IPS-15b (cell line): ENCODE results near the gene RNF115.
A peak's percentile ranks its signal among the peaks of the same experiment; 100 is the strongest.
"Not testable (repeated sequence)": the region's sequence is repeated elsewhere in the genome, so short reads cannot be mapped to it uniquely, and the experiment has no call there.

ENCODE experiments used
- H3K27me3 ChIP-seq: one replicate; pipeline ENCODE4 v1.6.1; 2013; ENCODE audit warnings: low read length; ENCODE audit not compliant: control insufficient read depth, insufficient read depth
- H3K36me3 ChIP-seq: one replicate; pipeline ENCODE4 v1.6.1; 2013; ENCODE audit warnings: low read length; ENCODE audit not compliant: control insufficient read depth, insufficient read depth
- H3K4me1 ChIP-seq: one replicate; pipeline ENCODE4 v1.6.1; 2013; ENCODE audit warnings: mild to moderate bottlenecking, low read length; ENCODE audit not compliant: control insufficient read depth, insufficient read depth
- H3K4me3 ChIP-seq: one replicate; pipeline ENCODE4 v1.5.1; 2013; ENCODE audit warnings: low read depth, low read length
- H3K9ac ChIP-seq: one replicate; pipeline ENCODE4 v1.6.1; 2013; ENCODE audit warnings: low read depth, mild to moderate bottlenecking, low read length
- H3K9me3 ChIP-seq: one replicate; pipeline ENCODE4 v1.6.1; 2013; ENCODE audit warnings: mild to moderate bottlenecking, low read length; ENCODE audit not compliant: control insufficient read depth, insufficient read depth

Gene RNF115

DNA sequence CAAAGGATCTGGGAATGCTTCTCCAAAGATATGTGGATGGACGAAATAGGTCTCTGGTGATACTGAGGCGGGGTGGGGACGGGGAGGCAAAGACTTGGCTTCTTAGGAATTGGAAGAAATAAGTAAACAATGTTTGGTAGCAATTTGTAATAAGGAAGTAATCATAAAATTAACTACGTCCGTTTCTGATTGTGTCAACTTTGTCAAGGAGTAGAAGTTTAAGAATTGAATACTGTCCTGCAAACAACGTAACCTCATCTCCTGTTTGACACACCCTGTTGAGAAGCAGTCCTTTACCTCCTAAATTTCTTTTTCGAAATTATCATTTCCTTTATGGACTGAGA lies 576 bp upstream of the RNF115 start:
- no peaks in the 10 kb centered on the region for H3K9me3 ChIP-seq
- H3K36me3 ChIP-seq = peaks cover 18% of the 10 kb centered on the region
- H3K27me3 ChIP-seq = no peaks in the 10 kb centered on the region
- H3K4me3 ChIP-seq = peak overlapping the region; percentile 99
- no peaks in the 10 kb centered on the region for H3K4me1 ChIP-seq
- peak overlapping the region; percentile 97 for H3K9ac ChIP-seq

DNA sequence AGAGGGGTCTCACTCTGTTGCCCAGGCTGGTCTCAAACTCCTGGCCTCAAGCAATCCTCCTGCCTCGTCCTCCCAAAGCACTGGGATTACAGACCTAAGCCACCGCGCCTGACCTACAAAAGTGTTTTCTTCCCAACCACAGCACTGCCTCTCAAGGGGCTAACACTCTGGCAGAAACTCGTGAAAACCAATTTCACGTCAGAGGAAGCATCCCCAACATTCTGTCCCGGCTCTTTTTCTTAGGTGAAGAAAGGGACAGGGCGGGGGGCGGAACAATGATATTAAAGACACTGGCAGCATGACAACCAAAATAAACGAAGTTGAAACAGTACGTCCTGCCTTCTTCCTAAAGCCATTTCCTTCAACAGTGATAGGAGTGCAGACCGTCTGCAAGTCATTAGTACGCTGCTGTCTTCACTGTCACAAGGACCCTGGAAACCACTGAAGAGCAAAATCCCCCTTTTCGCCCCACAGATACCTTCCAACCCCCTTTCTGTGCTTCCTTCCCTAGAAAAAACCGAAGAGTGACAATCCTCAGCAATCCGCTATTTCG lies 1.0 kb downstream of the RNF115 start:
- H3K9me3 ChIP-seq, H3K4me1 ChIP-seq, H3K27me3 ChIP-seq, H3K4me3 ChIP-seq, H3K9ac ChIP-seq: not testable (repeated sequence)
- peaks cover 11% of the 10 kb centered on the region for H3K36me3 ChIP-seq

DNA sequence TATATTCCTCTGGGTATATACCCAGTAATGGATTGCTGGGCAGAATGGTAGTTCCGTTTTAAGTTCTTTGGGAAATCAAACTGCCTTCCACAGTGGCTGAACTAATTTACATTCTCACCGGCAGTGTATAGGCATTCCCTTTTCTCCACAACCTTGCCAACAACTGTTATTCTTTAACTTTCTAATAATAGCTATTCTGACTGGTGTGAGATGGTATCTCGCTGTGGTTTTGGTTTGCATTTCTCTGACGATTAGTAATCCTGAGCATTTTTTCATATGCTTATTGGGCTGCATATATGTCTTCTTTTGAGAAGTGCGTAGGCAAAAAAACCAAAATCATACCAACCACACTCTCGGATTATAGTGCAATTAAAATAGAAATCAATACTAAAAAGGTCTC lies 5.8 kb downstream of the RNF115 start:
- not testable (repeated sequence) for H3K36me3 ChIP-seq, H3K9me3 ChIP-seq, H3K4me1 ChIP-seq, H3K9ac ChIP-seq, H3K27me3 ChIP-seq, H3K4me3 ChIP-seq

DNA sequence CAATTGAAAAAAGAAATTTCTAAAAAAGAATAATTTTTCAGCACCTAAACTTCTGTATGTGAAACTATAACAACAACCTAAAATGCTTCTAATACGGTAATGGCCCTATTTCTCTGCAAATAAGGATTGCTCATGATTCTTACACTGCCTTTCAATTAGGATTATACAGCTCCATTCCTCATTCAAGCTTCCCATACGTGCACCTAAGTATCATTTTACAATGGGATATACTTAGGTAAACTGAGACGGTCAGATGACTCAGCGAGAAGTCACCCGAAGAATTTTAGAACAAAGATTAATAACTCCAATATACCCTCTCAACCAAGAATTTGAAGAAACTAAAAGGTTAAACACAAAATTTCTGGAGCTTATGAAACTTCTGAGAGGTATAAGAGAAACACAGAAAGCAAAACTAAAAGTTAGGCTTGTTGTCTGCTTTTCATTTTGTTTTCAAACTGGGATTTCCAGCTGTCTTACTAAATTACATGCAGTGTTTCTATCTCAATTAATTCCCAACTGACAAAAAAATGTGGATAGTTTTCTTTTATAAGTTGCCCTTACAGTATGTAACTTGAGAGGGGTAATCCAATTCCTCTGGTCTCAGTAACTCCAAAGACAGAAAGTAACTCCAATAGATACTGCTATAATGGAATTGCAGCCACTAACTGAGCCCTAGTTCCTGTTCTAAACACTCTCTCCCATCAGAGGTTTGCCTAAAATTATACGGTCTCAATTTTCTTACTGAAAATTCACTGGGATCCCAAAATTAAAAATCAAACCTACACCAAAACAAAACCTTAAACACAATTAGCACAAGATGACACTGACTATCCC lies 10.7 kb downstream of the RNF115 start:
- not testable (repeated sequence) for H3K4me3 ChIP-seq, H3K9me3 ChIP-seq, H3K9ac ChIP-seq

DNA sequence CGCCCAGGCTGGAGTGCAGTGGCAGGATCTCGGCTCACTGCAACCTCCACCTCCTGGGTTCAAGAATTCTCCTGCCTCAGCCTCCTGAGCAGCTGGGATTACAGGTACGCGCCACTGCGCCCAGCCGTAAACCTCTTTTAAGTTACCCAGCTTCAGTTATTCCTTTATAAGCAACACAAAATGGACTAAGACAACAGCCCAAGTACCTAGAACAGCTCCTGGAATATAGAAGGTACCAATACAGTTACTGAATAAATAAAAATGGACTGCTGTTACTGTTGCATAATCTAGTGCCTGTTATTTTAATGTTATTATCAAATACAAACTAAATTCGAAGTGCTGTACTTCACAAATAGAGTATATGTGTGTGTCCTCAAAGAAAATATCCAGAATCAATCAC lies 17.1 kb downstream of the RNF115 start:
- no peak overlapping the region for H3K4me3 ChIP-seq
- H3K9me3 ChIP-seq = no peaks in the 10 kb centered on the region
- H3K36me3 ChIP-seq = no peaks in the 10 kb centered on the region
- no peak overlapping the region for H3K9ac ChIP-seq
- no peaks in the 10 kb centered on the region for H3K4me1 ChIP-seq
- no peaks in the 10 kb centered on the region for H3K27me3 ChIP-seq

More for the DNA sequence above, 10.7 kb downstream of the RNF115 start:
- H3K36me3 ChIP-seq, H3K4me1 ChIP-seq, H3K27me3 ChIP-seq: not testable (repeated sequence)

DNA sequence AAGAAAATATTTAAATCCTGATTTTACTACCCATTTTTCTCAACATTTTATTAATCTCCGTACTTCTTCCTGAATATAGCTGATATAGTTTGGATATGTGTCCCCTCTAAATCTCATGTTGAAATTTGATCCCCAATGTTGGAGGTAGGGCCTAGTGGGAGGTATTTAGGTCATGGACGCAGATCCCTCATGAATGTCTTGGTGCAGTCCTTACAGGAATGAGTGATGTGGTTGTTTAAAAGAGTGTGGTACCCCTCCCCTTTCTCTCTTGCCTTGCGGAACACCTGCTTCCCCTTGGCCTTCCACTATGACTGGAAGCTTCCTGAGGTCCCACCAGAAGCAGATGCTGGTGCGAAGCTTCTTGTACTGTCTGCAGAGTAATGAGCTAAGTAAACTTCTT lies 17.5 kb downstream of the RNF115 start:
- H3K9ac ChIP-seq = no peak overlapping the region
- H3K4me3 ChIP-seq = no peak overlapping the region
- H3K36me3 ChIP-seq = no peaks in the 10 kb centered on the region
- H3K27me3 ChIP-seq = no peaks in the 10 kb centered on the region
- no peaks in the 10 kb centered on the region for H3K4me1 ChIP-seq
- H3K9me3 ChIP-seq = no peaks in the 10 kb centered on the region

DNA sequence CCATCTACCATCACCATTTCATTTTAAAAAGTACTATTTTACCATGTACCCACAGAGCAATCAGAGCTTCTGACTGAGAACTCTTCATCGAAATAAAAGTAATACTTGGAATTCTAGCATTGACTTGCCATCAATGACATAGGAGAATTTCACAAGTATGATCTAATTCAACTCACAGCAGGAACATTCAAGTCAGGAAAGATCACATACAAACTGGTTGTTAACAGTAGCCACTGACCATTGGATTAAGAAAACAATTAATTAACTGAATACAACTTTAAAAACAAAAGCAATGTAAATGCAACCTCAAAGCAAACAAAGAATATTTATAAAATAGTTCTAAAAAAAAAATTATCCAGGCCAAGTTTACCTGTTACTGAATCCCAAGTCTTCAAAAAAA lies 18.8 kb downstream of the RNF115 start:
- Histone ChIP-seq H3K27me3 (no peaks in the 10 kb centered on the region), H3K9ac (no peak overlapping the region), H3K36me3 (no peaks in the 10 kb centered on the region), H3K4me1 (no peaks in the 10 kb centered on the region), H3K9me3 (no peaks in the 10 kb centered on the region), H3K4me3 (no peak overlapping the region)

DNA sequence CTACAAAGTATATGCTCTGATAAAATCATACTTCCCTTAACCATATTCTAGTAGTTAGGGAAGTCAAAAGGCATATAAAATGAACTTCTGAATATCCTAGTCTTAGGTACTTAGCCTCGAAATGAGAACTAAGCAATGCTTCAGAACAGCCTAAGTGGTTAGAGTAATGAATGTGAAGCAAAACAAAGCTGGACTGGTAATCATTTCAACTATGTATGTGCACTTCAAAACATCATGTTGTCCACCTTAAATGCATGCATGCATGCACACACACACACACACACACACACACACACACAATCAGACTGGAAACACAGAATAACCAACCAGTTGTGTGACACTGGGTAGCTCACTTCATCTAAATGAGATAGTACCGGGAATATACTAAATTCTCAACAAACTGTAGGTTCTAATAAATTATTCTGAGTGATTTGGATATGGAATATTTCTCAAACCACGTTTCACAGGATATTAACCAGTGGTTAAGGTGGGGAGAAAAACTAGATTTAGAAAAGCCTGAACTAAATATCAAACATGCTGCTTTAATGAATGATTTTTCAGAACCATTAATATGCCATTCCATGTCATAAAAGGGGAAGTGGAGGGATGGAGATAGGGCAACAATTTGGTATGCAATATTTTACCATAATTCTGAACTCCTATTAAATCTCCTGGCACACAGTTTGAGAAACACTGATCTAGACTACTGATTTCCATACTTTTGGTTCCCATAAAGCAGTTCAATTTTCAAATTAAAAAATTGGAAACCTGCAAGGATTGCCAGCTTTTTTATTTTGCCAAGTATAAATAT lies 19.5 kb downstream of the RNF115 start:
- H3K9ac ChIP-seq = no peak overlapping the region
- no peak overlapping the region for H3K4me3 ChIP-seq
- H3K27me3 ChIP-seq = no peaks in the 10 kb centered on the region
- H3K4me1 ChIP-seq = no peaks in the 10 kb centered on the region
- H3K36me3 ChIP-seq = no peaks in the 10 kb centered on the region
- H3K9me3 ChIP-seq = no peaks in the 10 kb centered on the region

DNA sequence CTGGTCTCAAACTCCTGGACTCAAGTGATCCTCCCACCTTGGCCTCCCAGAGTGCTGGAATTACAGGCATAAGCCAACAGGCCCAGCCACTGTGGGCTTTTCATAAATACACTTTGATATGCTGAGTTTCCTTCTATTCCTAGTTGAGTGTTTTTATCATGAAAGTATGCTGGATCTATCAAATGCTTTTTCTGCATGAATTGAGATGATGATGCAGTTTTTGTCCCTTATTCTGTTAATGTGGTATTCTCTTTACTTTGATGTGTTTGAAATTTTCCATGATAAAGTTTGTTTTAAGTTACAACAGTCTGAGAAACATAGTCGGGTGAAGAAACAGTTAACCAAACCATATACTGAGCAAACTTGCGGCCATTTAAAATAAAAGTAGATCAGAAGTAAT lies 24.1 kb downstream of the RNF115 start:
- Histone ChIP-seq H3K9ac (no peak overlapping the region), H3K36me3 (no peaks in the 10 kb centered on the region), H3K9me3 (peaks cover 5% of the 10 kb centered on the region)

DNA sequence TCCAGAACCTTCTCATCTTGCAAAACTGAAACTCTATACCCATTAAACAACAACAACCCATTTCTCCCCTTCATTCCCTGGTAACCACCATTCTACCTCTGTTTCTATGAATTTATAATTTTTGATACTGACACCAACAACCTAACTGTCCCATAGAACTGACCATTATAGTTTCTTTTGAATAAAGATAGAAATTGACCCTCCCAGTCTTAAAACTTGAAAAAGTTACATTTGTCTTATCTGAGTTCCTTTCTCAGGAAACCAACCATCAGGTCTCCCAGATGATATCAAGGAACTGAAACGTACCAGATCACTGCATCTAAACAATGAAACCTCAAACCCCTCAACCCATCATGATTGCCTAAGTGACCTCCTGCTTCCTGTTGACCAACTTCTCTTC lies 27.1 kb downstream of the RNF115 start:
- Histone ChIP-seq H3K9me3 (peaks cover 5% of the 10 kb centered on the region), H3K4me1 (no peaks in the 10 kb centered on the region), H3K27me3 (no peaks in the 10 kb centered on the region), H3K9ac (no peak overlapping the region), H3K4me3 (no peak overlapping the region), H3K36me3 (no peaks in the 10 kb centered on the region)

More for the DNA sequence above, 24.1 kb downstream of the RNF115 start:
- Histone ChIP-seq H3K27me3 (no peaks in the 10 kb centered on the region), H3K4me1 (no peaks in the 10 kb centered on the region), H3K4me3 (no peak overlapping the region)

DNA sequence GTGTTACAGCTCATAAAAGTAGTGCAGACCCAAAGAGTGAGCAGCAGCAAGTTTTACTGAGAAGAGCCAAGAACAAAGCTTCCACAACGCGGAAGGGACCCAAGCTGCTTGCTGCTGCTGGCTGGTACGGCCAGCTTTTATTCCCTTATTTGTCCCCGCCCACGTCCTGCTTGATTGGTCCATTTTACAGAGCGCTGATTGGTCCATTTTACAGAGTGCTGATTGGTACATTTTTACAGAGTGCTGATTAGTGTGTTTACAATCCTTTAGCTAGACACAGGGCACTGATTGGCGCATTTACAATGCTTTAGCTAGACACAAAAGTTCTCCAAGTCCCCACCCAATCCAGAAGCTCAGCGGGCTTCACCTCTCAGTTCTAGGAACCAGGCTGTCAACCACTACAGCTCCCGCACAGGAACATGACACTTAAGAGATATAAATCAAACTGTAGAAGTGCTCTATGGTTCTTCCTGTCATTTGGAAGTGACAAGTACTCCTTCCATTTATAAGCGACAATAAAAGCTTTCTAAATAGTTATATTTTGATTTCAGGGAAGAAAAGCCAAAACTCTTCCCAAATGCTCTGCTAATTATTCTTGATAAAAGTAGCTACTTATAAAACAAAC lies 28.5 kb downstream of the RNF115 start:
- peaks cover 5% of the 10 kb centered on the region for H3K9me3 ChIP-seq
- no peaks in the 10 kb centered on the region for H3K4me1 ChIP-seq
- H3K27me3 ChIP-seq = no peaks in the 10 kb centered on the region
- H3K9ac ChIP-seq = no peak overlapping the region
- H3K36me3 ChIP-seq = no peaks in the 10 kb centered on the region
- H3K4me3 ChIP-seq = no peak overlapping the region
